Stimulated activated CD8-positive, alpha-beta memory T cell treated with anti-CD3 and anti-CD28 coated beads, Interleukin-4, amount 100 ng/mL, for 1 hour (primary cell): ENCODE measurements around the gene GPC6.

Experiments used
- DNase-seq, 2 donors: peaks; one replicate each; pipeline ENCODE4 v3.0.0-alpha.2; 2020; ENCODE audit warnings: low read depth in 2 of 2, low spot score in 1 of 2

Gene GPC6

GRCh38 chr13:94417294-94417693 is 1190.7 kb downstream of the GPC6 start:
- no peak for DNase-seq

GRCh38 chr13:94419304-94419924 is 1192.8 kb downstream of the GPC6 start:
- DNase-seq, result no peak

- DNase-seq, result no peak
These were observed 1193.3 kb downstream of the GPC6 start for GRCh38 chr13:94419925-94420305.

GRCh38 chr13:94427313-94427953 is 1200.8 kb downstream of the GPC6 start:
- no peak for DNase-seq

- DNase-seq, result no peak
These were observed 1205.0 kb downstream of the GPC6 start for GRCh38 chr13:94431574-94431973.

- DNase-seq, result no peak
These were observed 1205.4 kb downstream of the GPC6 start for GRCh38 chr13:94431987-94432386.

- DNase-seq, result no peak
These were observed 1206.7 kb downstream of the GPC6 start for GRCh38 chr13:94433055-94433961.

GRCh38 chr13:94435604-94436226 is 1209.1 kb downstream of the GPC6 start:
- DNase-seq, result no peak

GRCh38 chr13:94444826-94445225 is 1218.2 kb downstream of the GPC6 start:
- DNase-seq, result no peak

- no peak for DNase-seq
These were observed 1227.7 kb downstream of the GPC6 start for GRCh38 chr13:94454334-94454733.

GRCh38 chr13:94454906-94455305 is 1228.3 kb downstream of the GPC6 start:
- DNase-seq, result no peak

GRCh38 chr13:94455414-94455813 is 1228.8 kb downstream of the GPC6 start:
- DNase-seq, result no peak
